ENCODE data around the gene ADAM8.

GRCh38 chr10:133246236-133246626 is 30.4 kb downstream of the ADAM8 start:
- TF ChIP-seq CTCF (IDR thresholded peaks at IDR 0.05), result no peak
- no peak for TF ChIP-seq POLR2A (IDR thresholded peaks at IDR 0.05)
